Measurements from ENCODE around the gene RIMKLA. TPM values are rescaled to one million over a fixed set of nuclear protein-coding genes. Genes with fewer than 3 reads are reported as not detected.

Gene RIMKLA
- total and polyA plus RNA-seq, 2 donors (not counting 3 experiments of a cell fraction or from before 2014, with no cell fraction given) = 0.01 TPM; not detected in 1

DNA sequence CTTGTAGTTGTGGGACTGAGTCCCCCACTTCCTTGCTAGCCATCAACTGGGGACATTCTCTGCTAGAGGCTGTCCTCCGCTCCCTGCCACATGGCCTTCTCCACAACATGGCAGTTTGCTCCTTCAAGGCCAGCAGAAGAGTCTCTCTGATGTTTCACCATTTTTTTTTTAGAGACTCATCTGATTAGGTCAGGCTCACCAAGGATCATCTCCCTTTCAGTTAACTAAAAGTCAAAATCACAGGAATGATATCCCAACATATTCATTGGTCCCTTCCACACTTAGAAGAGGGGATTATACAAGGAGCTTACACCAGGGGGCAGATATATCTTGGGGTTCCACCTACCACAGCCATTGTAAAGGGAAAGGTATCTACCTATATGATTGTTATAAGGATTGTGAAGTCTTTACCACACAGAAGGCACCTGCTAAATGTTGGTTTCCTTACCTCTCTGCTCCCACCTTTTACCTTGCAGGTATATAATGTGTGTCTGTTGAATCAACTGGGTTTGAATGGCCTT, 23.3 kb downstream of the RIMKLA start:
- Histone ChIP-seq H3K4me1 (ENCODE audit: control insufficient read depth, extremely low read depth, insufficient read depth, low read length) (no peaks in the 10 kb centered on the region), H2AFZ (ENCODE audit: low read depth, low read length) (no peak overlapping the region), H4K20me1 (replicated peaks; ENCODE audit: control insufficient read depth, extremely low read depth, insufficient read depth, low read length) (no peaks in the 10 kb centered on the region), H3K9ac (replicated peaks; ENCODE audit: extremely low read depth, insufficient read depth, low read length) (no peak overlapping the region), H3K27me3 (ENCODE audit: control insufficient read depth in 2 of 2, insufficient read depth in 2 of 2, low read length in 2 of 2) (peaks cover 4 to 12% of the 10 kb centered on the region in 2 experiments), H3K27ac (ENCODE audit: insufficient read depth, low read depth, low read length) (no peak overlapping the region), H3K79me2 (ENCODE audit: control insufficient read depth, insufficient read depth, low read length) (no peaks in the 10 kb centered on the region), H3K36me3 (ENCODE audit: control insufficient read depth in 2 of 2, extremely low read depth in 1 of 2, insufficient read depth in 2 of 2, low read length in 2 of 2) (no peaks in the 10 kb centered on the region), H3K9me1 (replicated peaks; ENCODE audit: control insufficient read depth, extremely low read depth, insufficient read depth, low read length) (no peaks in the 10 kb centered on the region), H3K9me3 (replicated peaks; ENCODE audit: control insufficient read depth, insufficient read depth, low read length) (no peaks in the 10 kb centered on the region), H3K4me2 (ENCODE audit: insufficient read depth, low read length) (no peak overlapping the region), H3K4me3 (replicated peaks in 1 of 3; ENCODE audit: insufficient read depth in 1 of 3, low read depth in 1 of 3, low read length in 3 of 3) (no peak overlapping the region)
- FAIRE-seq (no peak), DNase-seq (ENCODE audit: low read depth, low spot score) (no peak)
- TF ChIP-seq, protein P1, sequence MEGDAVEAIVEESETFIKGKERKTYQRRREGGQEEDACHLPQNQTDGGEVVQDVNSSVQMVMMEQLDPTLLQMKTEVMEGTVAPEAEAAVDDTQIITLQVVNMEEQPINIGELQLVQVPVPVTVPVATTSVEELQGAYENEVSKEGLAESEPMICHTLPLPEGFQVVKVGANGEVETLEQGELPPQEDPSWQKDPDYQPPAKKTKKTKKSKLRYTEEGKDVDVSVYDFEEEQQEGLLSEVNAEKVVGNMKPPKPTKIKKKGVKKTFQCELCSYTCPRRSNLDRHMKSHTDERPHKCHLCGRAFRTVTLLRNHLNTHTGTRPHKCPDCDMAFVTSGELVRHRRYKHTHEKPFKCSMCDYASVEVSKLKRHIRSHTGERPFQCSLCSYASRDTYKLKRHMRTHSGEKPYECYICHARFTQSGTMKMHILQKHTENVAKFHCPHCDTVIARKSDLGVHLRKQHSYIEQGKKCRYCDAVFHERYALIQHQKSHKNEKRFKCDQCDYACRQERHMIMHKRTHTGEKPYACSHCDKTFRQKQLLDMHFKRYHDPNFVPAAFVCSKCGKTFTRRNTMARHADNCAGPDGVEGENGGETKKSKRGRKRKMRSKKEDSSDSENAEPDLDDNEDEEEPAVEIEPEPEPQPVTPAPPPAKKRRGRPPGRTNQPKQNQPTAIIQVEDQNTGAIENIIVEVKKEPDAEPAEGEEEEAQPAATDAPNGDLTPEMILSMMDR (IDR thresholded peaks at IDR 0.05; ENCODE audit: extremely low read depth in 1 of 2, insufficient read depth in 1 of 2, low read depth in 1 of 2, low read length in 2 of 2) = peak in 1 of 2 donors; percentile 16
- no peak for TF ChIP-seq GATA2 (IDR thresholded peaks at IDR 0.05; ENCODE audit: insufficient read depth, insufficient read length, low read depth, low read length)
- no TSS peak for BruUV-seq (replicated peaks)
- intact Hi-C loops (cut with micrococcal nuclease) (loop anchor here (2.0 kb wide), 1 partner anchor 59 kb away; the partner anchor contains the start of gene CCDC30), dilution Hi-C loops (cut with MboI; ENCODE audit: extremely low pct_ligation_motif_present, low sequenced_read_pairs) (no loop called here)
- ChIA-PET POLR2A (no interaction called here), CTCF (interaction anchor here (1.0 to 1.4 kb wide), 7 partner anchors 9 to 256 kb away, joined by 3 to 8 read pairs (median 3); partner anchors contain the start of gene PPCS)
